ENCODE measurements around the gene DHRS3. TPM values are rescaled to one million over a fixed set of nuclear protein-coding genes. Genes with fewer than 3 reads are reported as not detected.
"Not testable (repeated sequence)": the region's sequence is repeated elsewhere in the genome, so short reads cannot be mapped to it uniquely, and the experiment has no call there.

Gene DHRS3
- total RNA-seq, 5 donors from 2014 or later (not counting 1 experiment from before 2014, with no cell fraction given) = 56.4 to 107 (median 90.8) TPM

DNA sequence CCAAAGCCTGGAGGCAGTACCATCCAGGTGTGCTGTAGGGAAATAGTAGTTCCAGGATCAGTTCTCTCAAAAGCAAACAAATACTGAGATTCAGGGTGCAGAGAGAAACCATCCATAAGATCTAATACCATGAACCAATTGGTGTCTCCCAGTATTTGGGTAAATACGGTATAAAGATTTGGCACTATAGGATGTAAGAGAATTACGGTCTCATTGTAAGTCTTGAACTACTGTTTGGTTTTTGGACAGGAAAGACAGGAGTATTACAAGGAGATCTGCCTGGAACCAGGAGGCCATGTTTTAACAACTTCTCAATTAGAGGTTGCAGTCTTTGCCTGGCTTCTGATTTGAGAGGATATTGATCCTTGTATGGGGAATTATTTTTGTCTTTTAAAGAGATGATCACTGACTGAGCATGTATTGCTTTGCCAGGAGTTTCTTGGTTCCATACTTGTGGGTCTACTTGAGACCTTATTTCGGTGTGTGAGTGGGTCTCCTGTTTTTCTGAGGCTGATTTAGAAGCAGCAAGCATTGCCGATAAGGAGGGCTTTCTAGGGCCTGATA is 36.1 kb upstream of the DHRS3 start:
- Mint-ChIP-seq H3K27ac (no peak overlapping the region), H3K9me3 (no peaks in the 10 kb centered on the region), H3K36me3 (no peaks in the 10 kb centered on the region), H3K4me1 (peaks cover 4 to 7% (median 6%) of the 10 kb centered on the region in 3 donors), H3K4me3 (no peak overlapping the region), H3K27me3 (peaks cover 9 to 22% of the 10 kb centered on the region in 2 donors)
- Histone ChIP-seq H3K4me3 (ENCODE audit: control insufficient read depth in 1 of 2, extremely low read depth in 1 of 2, low read length in 1 of 2) (no peak overlapping the region), H3K27me3 (replicated peaks in 1 of 2; ENCODE audit: control insufficient read depth in 2 of 2, extremely low read depth in 1 of 2, insufficient read depth in 2 of 2, low read length in 1 of 2) (peaks cover 0 to 29% of the 10 kb centered on the region in 2 experiments), H3K36me3 (ENCODE audit: control insufficient read depth in 2 of 2, extremely low read depth in 1 of 2, insufficient read depth in 1 of 2, low read length in 1 of 2) (no peaks in the 10 kb centered on the region), H3K9me3 (no peaks in the 10 kb centered on the region), H3K27ac (ENCODE audit: low read length) (no peak overlapping the region), H3K4me1 (ENCODE audit: control insufficient read depth in 1 of 2, extremely low read depth in 1 of 2, insufficient read depth in 2 of 2, low read length in 2 of 2) (peaks cover 0 to 3% of the 10 kb centered on the region in 2 experiments)
- ATAC-seq (replicated peaks in 1 of 4) = no peak
- ChIA-PET CTCF (no interaction called here), POLR2A (no interaction called here)
- DNase-seq = no peak
- 86% methylated on average over 2 of the region's 4 CpGs for WGBS (ENCODE audit: insufficient coverage)

DNA sequence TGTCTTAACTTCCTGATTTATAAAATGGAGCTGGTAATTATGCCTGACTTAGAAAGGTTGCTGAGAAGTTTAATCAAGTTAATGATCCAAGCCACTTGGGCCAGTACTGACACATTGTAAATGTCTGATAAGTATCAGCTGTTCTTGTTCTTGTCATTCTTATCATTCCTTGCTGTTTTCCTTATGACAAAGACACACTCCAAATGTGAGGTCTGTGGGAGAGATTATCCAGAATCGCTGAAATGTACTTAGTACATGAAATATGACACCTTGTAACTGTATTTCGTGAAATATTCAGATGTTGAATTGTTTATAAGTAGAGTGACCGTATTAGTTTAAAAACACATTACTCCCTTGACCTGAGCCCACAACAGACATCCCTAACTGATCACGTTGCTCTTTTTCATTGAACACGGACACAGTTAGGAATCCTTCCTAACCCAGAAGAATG is 32.0 kb upstream of the DHRS3 start:
- no peak overlapping the region for H3K27ac ChIP-seq (ENCODE audit: low read length)
- no peak overlapping the region for H3K4me3 ChIP-seq (ENCODE audit: control insufficient read depth in 1 of 2, extremely low read depth in 1 of 2, low read length in 1 of 2)
- no peaks in the 10 kb centered on the region for H3K4me1 ChIP-seq (ENCODE audit: control insufficient read depth in 1 of 2, extremely low read depth in 1 of 2, insufficient read depth in 2 of 2, low read length in 2 of 2)
- WGBS (ENCODE audit: insufficient coverage) = no CpG with 5 or more reads among the region's 5 CpGs
- Mint-ChIP-seq H3K36me3 (no peaks in the 10 kb centered on the region), H3K27me3 (peaks cover 12 to 25% of the 10 kb centered on the region in 2 donors), H3K9me3 (no peaks in the 10 kb centered on the region), H3K27ac (no peak overlapping the region), H3K4me3 (no peak overlapping the region), H3K4me1 (no peaks in the 10 kb centered on the region)
- ChIA-PET CTCF (interaction anchor here in 1 of 2 donors (0.6 kb wide), 1 partner anchor 1043 kb away, joined by 3 read pairs; no protein-coding TSS in a partner anchor), POLR2A (no interaction called here)
- no peak for DNase-seq
- H3K9me3 ChIP-seq = no peaks in the 10 kb centered on the region
- H3K36me3 ChIP-seq (ENCODE audit: control insufficient read depth in 2 of 2, extremely low read depth in 1 of 2, insufficient read depth in 1 of 2, low read length in 1 of 2) = no peaks in the 10 kb centered on the region
- no peak for ATAC-seq (replicated peaks in 1 of 4)
- peaks cover 0 to 39% of the 10 kb centered on the region in 2 experiments for H3K27me3 ChIP-seq (replicated peaks in 1 of 2; ENCODE audit: control insufficient read depth in 2 of 2, extremely low read depth in 1 of 2, insufficient read depth in 2 of 2, low read length in 1 of 2)

DNA sequence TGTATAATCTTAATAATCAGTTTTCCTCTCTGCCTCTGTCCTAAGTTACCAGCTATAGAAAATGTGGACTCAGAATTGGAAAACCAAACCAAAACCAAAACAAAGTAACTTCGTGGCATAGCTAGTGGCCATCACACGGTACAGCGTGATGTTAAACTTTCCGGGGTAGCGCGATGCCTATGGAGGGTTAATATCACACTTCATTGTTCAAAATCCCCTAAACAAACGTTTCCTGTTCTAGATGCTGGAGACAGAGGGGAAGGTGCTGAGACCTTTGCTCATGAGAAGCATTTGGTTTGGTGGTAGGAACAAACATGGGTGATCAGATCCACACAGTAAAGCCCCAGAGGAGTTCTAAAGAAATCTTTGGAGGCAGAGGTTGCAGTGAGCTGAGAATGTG is 30.7 kb upstream of the DHRS3 start:
- ChIA-PET POLR2A (interaction anchor here in 1 of 2 donors (0.5 kb wide), 1 partner anchor 524 kb away, joined by 3 read pairs; no protein-coding TSS in a partner anchor), CTCF (no interaction called here)
- Mint-ChIP-seq H3K4me3 (no peak overlapping the region), H3K36me3 (no peaks in the 10 kb centered on the region), H3K27me3 (peaks cover 12 to 25% of the 10 kb centered on the region in 2 donors), H3K4me1 (no peaks in the 10 kb centered on the region), H3K9me3 (no peaks in the 10 kb centered on the region), H3K27ac (no peak overlapping the region)
- DNase-seq (no peak), ATAC-seq (replicated peaks in 1 of 4) (no peak)
- Histone ChIP-seq H3K9me3 (no peaks in the 10 kb centered on the region), H3K4me1 (ENCODE audit: control insufficient read depth in 1 of 2, extremely low read depth in 1 of 2, insufficient read depth in 2 of 2, low read length in 2 of 2) (no peaks in the 10 kb centered on the region), H3K4me3 (ENCODE audit: control insufficient read depth in 1 of 2, extremely low read depth in 1 of 2, low read length in 1 of 2) (no peak overlapping the region), H3K36me3 (ENCODE audit: control insufficient read depth in 2 of 2, extremely low read depth in 1 of 2, insufficient read depth in 1 of 2, low read length in 1 of 2) (no peaks in the 10 kb centered on the region), H3K27me3 (replicated peaks in 1 of 2; ENCODE audit: control insufficient read depth in 2 of 2, extremely low read depth in 1 of 2, insufficient read depth in 2 of 2, low read length in 1 of 2) (peaks cover 0 to 41% of the 10 kb centered on the region in 2 experiments), H3K27ac (ENCODE audit: low read length) (no peak overlapping the region)
- no CpG with 5 or more reads among the region's 7 CpGs for WGBS (ENCODE audit: insufficient coverage)

DNA sequence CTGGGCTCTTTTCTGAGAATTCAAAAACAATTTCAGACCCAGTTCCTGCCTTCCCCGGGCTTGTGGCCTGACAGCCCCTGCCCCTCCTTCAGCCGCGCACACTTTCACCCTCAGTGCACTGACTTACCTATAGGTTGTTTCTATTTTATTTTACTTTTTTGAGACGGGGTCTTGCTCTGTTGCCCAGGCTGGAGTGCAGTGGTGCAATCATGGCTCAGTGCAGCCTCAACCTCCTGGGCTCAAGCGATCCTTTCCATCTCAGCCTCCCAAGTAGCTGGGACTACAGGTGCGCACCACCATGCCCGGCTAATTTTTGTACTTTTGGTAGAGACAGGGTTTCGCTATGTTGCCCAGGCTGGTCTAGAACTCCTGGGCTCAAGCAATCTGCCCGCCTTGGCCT is 27.4 kb upstream of the DHRS3 start:
- H3K4me1 Mint-ChIP-seq; H3K36me3 ChIP-seq (ENCODE audit: control insufficient read depth in 2 of 2, extremely low read depth in 1 of 2, insufficient read depth in 1 of 2, low read length in 1 of 2); H3K27ac Mint-ChIP-seq; H3K9me3 ChIP-seq; DNase-seq; H3K4me3 Mint-ChIP-seq; H3K4me3 ChIP-seq (ENCODE audit: control insufficient read depth in 1 of 2, extremely low read depth in 1 of 2, low read length in 1 of 2); ATAC-seq (replicated peaks in 1 of 4); H3K36me3 Mint-ChIP-seq; POLR2A ChIA-PET; H3K4me1 ChIP-seq (ENCODE audit: control insufficient read depth in 1 of 2, extremely low read depth in 1 of 2, insufficient read depth in 2 of 2, low read length in 2 of 2); H3K27ac ChIP-seq (ENCODE audit: low read length): not testable (repeated sequence)
- CTCF ChIA-PET = interaction anchor here in 1 of 2 donors (1.1 kb wide), 1 partner anchor 545 kb away, joined by 3 read pairs; no protein-coding TSS in a partner anchor
- peaks cover 0 to 25% of the 10 kb centered on the region in 2 experiments for H3K27me3 ChIP-seq (replicated peaks in 1 of 2; ENCODE audit: control insufficient read depth in 2 of 2, extremely low read depth in 1 of 2, insufficient read depth in 2 of 2, low read length in 1 of 2)
- WGBS (ENCODE audit: insufficient coverage) = 92% methylated on average over 4 of the region's 9 CpGs
- Mint-ChIP-seq H3K9me3 (peaks cover 3 to 15% (median 6%) of the 10 kb centered on the region in 3 donors), H3K27me3 (peaks cover 12 to 13% of the 10 kb centered on the region in 2 donors)

DNA sequence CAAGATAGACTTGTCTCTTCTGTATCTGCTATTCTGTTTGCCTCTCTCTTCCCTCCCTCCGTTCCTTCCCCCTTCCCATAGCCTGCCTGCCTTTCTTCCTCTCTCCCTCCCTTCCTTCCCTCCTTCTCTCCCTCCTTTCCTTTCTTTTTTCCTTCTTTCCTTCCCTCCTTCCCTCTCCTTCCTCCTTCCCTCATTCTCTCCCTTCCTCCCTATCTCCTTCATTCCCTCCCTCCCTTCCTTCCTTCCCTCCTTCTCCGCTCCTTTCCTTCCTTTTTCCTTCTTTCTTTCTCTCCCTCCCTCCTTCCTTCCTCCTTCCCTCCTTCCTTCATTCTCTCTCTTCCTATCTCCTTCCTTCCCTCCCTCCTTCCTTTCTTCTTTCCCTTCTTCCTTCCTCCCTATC is 26.8 kb upstream of the DHRS3 start:
- no peaks in the 10 kb centered on the region for H3K4me1 ChIP-seq (ENCODE audit: control insufficient read depth in 1 of 2, extremely low read depth in 1 of 2, insufficient read depth in 2 of 2, low read length in 2 of 2)
- peaks cover 5% of the 10 kb centered on the region for H3K9me3 ChIP-seq
- ChIA-PET POLR2A (no interaction called here), CTCF (no interaction called here)
- Mint-ChIP-seq H3K27me3 (peaks cover 8 to 13% of the 10 kb centered on the region in 2 donors), H3K9me3 (peaks cover 3 to 21% (median 10%) of the 10 kb centered on the region in 3 donors), H3K4me3 (no peak overlapping the region), H3K36me3 (peaks cover 4% of the 10 kb centered on the region), H3K4me1 (no peaks in the 10 kb centered on the region), H3K27ac (no peak overlapping the region)
- H3K27me3 ChIP-seq (replicated peaks in 1 of 2; ENCODE audit: control insufficient read depth in 2 of 2, extremely low read depth in 1 of 2, insufficient read depth in 2 of 2, low read length in 1 of 2) = peaks cover 0 to 25% of the 10 kb centered on the region in 2 experiments
- no peak overlapping the region for H3K4me3 ChIP-seq (ENCODE audit: control insufficient read depth in 1 of 2, extremely low read depth in 1 of 2, low read length in 1 of 2)
- no peak for DNase-seq
- no peak for ATAC-seq (replicated peaks in 1 of 4)
- 85% methylated on average over 2 of the region's 2 CpGs for WGBS (ENCODE audit: insufficient coverage)
- no peak overlapping the region for H3K27ac ChIP-seq (ENCODE audit: low read length)
- H3K36me3 ChIP-seq (ENCODE audit: control insufficient read depth in 2 of 2, extremely low read depth in 1 of 2, insufficient read depth in 1 of 2, low read length in 1 of 2) = no peaks in the 10 kb centered on the region

DNA sequence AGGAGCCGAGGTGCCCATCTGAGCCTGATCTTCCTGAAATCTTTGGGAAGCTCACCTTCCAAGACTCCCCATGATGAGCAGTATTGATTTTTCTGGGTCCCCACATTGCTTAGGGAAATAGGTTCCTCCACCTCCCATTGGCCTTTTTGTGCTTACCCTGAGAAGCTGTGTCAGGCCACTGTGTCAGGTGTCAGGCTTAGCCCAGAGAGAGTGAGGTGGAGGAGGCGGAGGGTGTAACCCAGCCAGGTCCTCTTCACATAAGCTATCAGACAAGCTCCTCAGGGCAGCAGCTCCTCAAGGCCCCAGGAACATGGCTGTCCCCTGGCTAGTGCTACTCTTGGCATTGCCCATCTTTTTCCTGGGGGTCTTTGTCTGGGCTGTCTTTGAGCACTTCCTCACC is 26.2 kb upstream of the DHRS3 start:
- H3K27me3 Mint-ChIP-seq = peaks cover 5 to 11% of the 10 kb centered on the region in 2 donors
- ATAC-seq (replicated peaks in 1 of 4) (no peak), DNase-seq (no peak)
- H3K9me3 Mint-ChIP-seq = peaks cover 3 to 27% (median 12%) of the 10 kb centered on the region in 3 donors
- H3K27ac Mint-ChIP-seq = no peak overlapping the region
- Histone ChIP-seq H3K36me3 (ENCODE audit: control insufficient read depth in 2 of 2, extremely low read depth in 1 of 2, insufficient read depth in 1 of 2, low read length in 1 of 2) (no peaks in the 10 kb centered on the region), H3K9me3 (peaks cover 5% of the 10 kb centered on the region), H3K27ac (ENCODE audit: low read length) (no peak overlapping the region), H3K4me1 (ENCODE audit: control insufficient read depth in 1 of 2, extremely low read depth in 1 of 2, insufficient read depth in 2 of 2, low read length in 2 of 2) (no peaks in the 10 kb centered on the region), H3K4me3 (ENCODE audit: control insufficient read depth in 1 of 2, extremely low read depth in 1 of 2, low read length in 1 of 2) (no peak overlapping the region), H3K27me3 (replicated peaks in 1 of 2; ENCODE audit: control insufficient read depth in 2 of 2, extremely low read depth in 1 of 2, insufficient read depth in 2 of 2, low read length in 1 of 2) (peaks cover 0 to 21% of the 10 kb centered on the region in 2 experiments)
- peaks cover 4% of the 10 kb centered on the region for H3K36me3 Mint-ChIP-seq
- ChIA-PET CTCF (no interaction called here), POLR2A (no interaction called here)
- no CpG with 5 or more reads among the region's 2 CpGs for WGBS (ENCODE audit: insufficient coverage)
- H3K4me1 Mint-ChIP-seq = no peaks in the 10 kb centered on the region
- no peak overlapping the region for H3K4me3 Mint-ChIP-seq

Measured in T-cell (primary cell).